Vagina (tissue), 2 donors: ENCODE data around the gene GRIK3.

Experiments used
- POLR2A ChIP-seq, 2 donors: fragments of 450-650 bp; IDR thresholded peaks; one replicate each; pipeline ENCODE4 v1.6.1; 2017; ENCODE audit warnings: antibody characterized with exemption in 2 of 2, mild to moderate bottlenecking in 2 of 2, moderate library complexity in 2 of 2
- POLR2AphosphoS5 ChIP-seq, 2 donors: sonication (generic); formaldehyde crosslinking; IDR thresholded peaks; one replicate each; pipeline ENCODE4 v1.9.0; 2017; ENCODE audit warnings: antibody characterized with exemption in 2 of 2, mild to moderate bottlenecking in 2 of 2, low read depth in 1 of 2; ENCODE audit not compliant: insufficient read depth in 1 of 2
- TF ChIP-seq, protein P1 (sequence below), 3 experiments: fragments of 450-650 bp in 2 of 3; fragments of 200-600 bp in 1 of 3; sonication (generic) in 1 of 3; IDR thresholded peaks; one replicate each; pipeline ENCODE4 v1.5.1; 2017 to 2019; ENCODE audit warnings: antibody characterized with exemption in 3 of 3, mild to moderate bottlenecking in 2 of 3, moderate library complexity in 2 of 3

DNA sequence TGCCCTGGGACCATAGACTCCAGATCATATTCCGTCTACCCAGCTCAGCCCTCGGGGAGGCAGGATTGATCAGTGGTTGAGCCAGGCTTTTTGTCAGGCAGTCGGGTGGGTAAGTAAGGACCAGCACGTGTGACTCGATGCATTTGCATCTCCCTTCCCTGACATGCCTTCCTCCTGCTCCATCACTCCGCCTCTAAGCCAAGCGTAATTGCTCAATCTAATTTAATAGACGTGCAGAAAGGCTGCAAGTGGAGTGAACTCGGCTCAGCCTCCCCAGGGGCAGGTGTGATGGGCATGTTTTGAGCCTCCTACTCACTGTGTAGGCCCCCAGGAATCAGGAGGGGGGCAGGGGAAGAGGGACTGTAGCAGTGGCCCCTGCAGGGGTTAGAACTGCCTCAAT, 34.6 kb upstream of the GRIK3 start:
- TF ChIP-seq POLR2A (IDR thresholded peaks at IDR 0.05) (no peak), POLR2AphosphoS5 (IDR thresholded peaks at IDR 0.05; ENCODE audit: insufficient read depth in 1 of 2, low read depth in 1 of 2) (no peak)
- TF ChIP-seq, protein P1, sequence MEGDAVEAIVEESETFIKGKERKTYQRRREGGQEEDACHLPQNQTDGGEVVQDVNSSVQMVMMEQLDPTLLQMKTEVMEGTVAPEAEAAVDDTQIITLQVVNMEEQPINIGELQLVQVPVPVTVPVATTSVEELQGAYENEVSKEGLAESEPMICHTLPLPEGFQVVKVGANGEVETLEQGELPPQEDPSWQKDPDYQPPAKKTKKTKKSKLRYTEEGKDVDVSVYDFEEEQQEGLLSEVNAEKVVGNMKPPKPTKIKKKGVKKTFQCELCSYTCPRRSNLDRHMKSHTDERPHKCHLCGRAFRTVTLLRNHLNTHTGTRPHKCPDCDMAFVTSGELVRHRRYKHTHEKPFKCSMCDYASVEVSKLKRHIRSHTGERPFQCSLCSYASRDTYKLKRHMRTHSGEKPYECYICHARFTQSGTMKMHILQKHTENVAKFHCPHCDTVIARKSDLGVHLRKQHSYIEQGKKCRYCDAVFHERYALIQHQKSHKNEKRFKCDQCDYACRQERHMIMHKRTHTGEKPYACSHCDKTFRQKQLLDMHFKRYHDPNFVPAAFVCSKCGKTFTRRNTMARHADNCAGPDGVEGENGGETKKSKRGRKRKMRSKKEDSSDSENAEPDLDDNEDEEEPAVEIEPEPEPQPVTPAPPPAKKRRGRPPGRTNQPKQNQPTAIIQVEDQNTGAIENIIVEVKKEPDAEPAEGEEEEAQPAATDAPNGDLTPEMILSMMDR (IDR thresholded peaks at IDR 0.05), result no peak
